Stimulated activated CD4-positive, alpha-beta T cell treated with anti-CD3 and anti-CD28 coated beads, Interleukin-15, amount 100 ng/mL, for 48 hours (primary cell): ENCODE results near the gene PTPRG.
"Not testable (repeated sequence)": the region's sequence is repeated elsewhere in the genome, so short reads cannot be mapped to it uniquely, and the experiment has no call there.

Experiments used
- DNase-seq, 2 donors: peaks; one replicate each; pipeline ENCODE4 v3.0.0-alpha.2; 2020; ENCODE audit warnings: low read depth in 2 of 2

PTPRG gene

DNA sequence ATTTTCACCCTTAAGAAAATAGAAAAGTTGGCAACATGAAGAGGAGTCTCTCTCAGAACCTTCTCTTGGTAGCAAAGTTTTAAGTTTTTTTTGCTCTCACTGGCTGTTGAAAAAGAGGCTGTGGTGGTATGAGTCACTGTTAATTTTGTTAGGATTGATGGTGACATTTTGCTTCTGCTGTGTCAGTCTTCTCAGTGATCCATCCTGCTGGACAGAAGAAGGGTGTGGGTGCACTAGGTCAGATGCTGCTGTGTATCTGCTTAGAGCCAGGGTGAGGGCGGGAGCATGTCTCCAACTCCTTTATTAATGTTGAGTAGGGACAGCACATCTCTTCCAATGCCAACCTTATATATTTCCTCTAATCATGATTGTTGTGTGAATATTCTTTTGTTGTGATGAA, 442.5 kb downstream of the PTPRG start:
- DNase-seq: no peak

DNA sequence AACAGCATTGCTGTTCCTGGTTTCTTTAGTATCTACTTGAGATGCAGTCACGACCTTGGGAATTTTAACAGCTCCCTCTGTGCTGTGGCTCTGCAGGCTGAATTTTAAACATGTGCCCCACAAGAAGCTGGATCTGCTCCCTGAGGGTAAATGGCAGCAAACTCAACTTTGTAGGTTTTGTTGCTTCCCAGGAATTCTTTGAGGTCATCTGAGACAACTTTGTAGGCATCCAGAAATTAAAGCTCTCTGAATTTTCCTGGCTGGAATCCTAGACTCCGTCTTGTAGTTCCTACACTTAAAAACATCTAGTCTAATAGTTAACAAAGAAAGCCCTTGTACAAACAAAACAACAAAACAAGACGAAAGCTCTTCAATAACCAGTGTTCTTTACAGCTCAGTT, 445.7 kb downstream of the PTPRG start:
- no peak for DNase-seq

DNA sequence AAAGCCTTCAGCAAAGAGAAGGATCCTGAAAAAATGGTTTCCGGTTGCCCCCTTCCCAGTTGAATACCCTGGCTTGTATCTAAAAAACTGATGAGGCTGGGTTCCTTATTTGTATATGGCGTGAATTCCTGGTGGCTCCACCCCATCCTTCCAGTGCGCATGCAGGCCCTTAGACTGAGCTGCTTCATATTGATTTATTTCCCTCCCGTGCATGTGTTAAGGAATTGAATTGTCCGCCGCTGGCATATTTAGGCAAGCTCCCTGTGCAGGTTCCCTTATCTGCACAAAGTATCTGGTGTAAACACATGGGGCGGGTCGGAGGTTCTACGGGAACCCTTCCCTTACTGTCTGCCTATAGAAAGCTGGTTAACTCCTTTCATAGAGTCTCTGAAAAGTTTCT, 449.6 kb downstream of the PTPRG start:
- DNase-seq: no peak

DNA sequence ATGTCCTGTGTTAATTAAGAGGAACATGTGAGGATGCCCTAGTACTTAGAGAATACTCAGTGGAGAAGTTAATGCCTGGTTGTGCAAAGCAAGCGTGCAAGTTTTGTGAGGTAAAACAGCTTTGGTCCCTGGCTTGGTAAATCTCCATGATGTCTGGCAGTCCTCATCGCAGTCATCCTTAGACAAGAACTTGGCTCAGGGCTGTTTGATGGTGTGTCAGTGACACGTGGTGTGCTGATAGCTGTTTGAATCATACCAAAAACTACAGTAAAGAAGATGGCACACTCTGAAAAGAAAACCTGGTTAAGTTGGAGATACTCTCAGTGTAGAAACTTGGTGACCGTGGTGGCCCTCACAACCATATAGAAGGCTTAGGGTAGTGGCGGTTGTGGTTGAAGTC, 450.3 kb downstream of the PTPRG start:
- no peak for DNase-seq

DNA sequence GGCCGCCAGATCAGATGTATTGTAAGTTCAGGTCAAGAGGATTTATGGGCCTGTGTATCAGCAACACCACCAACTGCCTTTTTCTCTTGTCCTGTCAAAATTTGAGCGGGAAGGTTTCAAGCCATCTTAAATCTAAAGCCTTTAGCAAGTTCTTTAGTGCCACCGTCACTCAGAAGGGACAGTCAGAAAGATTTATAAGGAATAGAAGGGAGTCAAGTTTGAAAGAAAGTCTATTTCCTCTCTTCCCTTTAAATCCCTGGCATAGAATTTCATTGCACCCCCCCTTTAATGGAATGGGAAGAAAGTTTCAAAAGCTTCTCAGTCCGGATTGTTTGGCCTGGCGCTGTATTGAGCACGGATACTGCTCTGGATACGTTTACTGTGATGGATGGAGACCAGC, 452.6 kb downstream of the PTPRG start:
- no peak for DNase-seq

DNA sequence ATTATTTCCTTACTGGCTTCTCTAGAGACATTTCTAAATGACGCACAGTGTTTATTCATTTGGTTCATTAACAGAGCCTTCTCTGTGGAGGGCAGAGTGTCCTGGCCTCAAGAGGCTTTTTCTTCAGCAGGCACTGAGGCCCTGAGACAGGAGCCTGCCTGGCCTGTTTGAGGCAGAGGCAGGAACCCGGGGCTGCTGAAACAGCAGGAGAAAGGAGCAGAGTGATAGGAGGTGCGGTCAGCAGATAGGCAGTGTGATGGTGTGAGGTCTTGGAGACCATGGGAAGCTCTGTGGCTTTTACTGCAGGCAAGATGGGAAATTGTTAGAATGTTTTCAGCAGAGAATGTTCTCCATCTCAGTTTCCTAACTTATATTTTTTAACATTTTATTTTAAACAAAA, 453.7 kb downstream of the PTPRG start:
- no peak for DNase-seq

DNA sequence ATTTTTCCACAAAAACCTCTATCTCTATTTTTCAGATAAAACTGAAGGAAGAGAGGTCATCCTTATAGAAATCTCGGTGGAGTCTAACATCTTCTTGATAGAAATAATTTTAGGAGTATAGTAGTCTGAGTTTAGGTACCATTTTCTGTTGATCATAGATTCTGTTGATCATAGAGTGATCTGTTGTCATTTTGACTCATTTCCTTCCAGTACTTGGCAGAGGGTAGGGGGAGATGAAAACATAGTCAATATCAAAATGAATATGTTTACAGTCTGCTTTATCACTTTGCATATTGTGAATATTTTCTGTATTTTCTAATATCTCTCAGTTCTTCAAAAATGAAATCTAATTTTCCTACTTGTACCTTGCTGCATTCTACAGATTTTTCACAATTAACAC, 458.5 kb downstream of the PTPRG start:
- DNase-seq: no peak

DNA sequence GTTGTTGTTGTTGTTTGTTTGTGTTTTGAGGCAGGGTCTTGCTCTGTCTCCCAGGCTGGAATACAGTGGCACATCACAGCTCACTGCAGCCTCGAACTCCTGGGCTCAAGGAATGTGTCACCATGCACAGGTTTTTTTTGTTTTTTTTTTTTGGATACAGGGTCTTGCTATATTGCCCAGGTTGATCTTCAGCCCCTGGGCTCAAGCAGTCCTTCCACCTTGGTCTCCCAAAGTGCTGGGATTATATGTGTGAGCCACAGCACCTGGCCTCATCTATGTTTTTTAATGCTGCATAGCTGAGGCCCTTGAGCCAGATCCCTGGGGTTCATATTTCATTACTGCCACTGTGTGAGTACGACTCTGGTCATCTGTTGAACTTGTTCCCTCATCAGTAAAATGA, 459.3 kb downstream of the PTPRG start:
- DNase-seq: no peak

DNA sequence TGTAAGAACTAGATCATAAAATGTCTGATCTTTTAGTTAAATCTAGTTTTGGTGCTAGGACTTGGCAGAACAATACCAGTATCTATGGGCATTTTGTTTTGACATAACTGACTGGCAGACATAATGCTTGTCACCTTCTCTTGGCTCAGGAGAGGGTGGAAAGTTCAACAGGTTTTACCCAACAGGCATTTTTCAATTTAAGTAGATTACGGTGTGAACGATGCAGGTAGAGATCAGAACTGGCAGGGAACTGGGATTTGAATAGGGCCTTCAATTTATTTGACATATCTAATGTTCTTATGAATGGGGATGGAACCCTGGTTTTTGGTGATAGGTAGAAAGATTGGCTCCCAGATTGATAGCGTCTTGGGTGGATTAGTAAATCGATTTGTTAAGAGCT, 460.9 kb downstream of the PTPRG start:
- DNase-seq: no peak

DNA sequence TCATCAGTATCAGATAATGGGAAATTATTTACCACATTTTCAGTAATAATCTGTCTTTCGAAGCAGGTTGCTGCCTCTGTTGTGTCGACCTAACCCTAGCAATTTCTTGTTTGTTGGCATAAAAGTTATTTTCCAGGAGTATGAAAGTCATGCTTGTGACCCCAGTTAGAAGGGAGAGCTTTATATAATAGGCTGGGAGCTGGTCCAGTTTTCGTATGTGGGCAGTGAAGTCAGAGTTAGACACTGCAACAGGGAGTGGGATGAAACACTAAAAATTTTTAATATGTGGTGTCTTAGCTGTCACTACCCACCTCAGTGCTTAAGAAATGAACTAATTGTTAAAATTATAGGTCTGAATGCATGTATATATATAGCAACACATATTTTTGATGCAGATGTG, 463.5 kb downstream of the PTPRG start:
- DNase-seq: no peak

DNA sequence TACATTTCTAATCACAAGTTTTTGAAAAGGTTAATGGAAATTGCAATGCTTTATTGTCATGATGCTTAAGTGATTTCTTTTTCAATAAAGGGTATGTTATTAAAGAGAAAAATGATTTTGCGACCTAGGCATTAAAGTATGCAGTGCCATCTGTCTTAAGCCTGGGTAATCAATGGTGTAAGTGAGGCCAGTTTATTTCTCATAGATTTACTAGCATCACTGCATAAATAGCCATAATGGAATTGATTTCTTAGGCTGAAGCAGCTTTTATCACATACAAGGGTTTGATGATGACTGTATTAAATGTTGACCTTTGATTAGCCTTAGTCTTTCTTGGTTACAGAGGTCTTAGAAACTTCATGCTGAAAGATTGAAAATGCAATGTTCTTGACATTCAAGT, 464.5 kb downstream of the PTPRG start:
- no peak for DNase-seq

DNA sequence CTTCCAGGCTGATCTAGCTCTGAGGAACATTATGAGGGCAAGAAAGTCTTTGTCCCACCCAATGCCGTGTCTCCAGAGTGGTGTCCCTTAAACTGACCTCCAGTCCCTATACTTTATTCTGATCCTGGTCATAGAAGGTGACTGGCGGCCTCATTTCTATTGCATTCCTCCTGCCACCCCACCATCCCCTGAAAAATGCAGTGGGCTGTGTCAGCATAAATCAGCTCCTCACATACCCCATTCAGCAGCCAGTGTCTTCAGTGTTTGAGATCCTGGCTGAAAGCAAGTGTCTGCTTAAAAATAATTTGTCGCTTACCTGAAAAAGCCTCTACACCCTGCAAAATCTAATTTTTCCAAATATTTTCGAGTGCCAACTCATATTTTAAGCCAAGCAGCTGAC, 465.9 kb downstream of the PTPRG start:
- DNase-seq: no peak

DNA sequence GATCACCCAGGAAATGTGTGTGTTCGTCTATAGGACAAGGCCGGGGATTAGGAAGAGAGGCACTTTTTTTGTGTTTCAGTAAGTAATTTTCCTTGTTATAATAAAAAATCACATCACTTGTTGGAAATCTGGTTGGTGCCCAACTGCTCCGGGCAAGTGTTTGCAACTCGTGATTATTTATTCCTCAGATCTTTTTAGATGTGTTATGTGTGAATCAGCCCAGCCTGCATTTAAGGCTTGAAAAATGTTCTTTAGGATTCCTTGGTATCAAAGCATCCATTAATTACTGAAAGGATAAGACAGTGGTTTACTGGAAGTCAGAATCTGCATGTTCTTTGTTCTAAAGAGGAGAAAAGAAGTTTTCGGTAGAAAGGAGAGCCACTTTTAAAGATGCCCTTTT, 466.4 kb downstream of the PTPRG start:
- no peak for DNase-seq

DNA sequence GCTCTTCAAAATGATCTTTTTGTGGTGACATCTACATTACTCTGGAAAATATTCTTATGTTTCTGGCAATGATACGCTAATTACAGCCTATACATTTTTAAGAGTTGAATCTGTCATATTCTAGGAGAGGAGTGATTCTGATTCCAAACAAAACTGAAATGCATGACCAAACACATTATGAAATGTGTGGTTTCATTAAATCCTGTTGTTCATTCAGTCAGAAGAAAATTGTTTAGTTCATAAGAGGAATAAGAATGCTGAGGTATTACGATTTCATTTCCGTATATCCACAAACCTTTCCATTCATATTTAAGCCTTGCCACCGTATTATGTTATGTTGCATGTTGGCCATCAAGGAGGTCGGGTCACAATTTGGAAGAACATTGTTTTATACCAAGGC, 466.9 kb downstream of the PTPRG start:
- DNase-seq: no peak

DNA sequence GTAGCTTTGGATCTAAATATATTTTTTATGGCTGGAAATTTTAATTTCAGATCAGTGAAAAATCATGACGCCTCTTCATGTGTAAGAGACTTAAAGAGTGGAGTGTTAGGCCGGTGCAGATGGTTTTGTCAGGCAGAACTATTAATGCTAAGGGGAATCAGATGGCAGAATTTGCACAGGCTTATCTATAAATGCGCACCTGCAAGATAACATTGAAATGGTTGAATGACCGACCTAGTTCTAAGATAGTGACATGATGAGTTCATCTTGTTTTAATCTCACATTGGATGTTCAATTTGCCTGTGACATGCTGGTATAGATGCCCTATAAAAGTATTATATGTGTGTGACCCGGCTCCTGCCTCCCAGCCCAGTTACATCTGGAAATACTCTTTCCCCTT, 471.4 kb downstream of the PTPRG start:
- no peak for DNase-seq

DNA sequence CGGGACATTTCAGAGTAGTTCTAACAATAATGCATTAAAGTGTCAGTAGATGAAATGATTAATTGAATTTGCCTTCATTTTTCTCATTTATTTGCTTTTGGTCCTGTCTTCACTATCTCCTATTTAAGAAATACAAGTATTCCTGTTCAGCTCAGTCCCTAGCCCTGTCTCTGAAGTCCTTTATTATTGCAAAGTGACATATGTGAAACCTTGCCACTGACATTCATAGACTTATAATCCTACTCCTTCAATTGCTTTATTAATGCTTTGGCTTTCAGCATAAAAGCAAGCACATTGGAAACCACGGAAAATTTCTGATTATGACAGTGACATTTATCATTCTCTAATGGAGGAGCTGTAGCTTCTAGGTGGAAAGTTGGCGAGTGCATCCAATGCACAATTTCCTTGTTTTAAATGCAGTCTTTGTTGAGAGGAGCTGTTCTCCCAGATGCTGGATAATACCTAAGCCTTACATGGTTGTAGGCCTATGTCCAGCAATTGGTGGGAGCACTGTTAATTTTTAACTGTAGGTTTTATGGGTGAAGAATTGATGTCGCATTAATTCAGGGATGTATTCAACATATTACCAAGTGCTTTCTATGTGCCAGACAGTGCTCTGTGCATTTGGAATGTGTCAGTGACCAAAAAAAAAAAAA, 474.2 kb downstream of the PTPRG start:
- DNase-seq: no peak

DNA sequence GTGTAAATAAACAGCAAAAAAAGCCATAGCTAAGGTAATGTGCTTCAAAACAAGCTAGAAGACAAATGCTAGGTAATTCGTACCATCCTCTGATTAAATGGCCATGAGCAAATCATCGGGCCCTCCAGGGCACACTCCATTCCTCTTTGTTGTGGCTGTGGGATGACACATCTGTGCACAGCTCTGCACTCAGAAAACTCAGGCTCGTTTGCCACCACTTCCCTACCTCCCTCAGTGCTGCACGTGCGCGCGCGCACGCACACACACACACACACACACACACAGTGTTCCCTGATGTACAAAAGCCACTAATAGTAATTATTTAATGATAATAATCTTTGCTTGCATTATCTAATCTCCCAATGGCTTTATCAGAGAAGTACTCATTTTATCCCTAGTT, 475.4 kb downstream of the PTPRG start:
- DNase-seq: no peak

DNA sequence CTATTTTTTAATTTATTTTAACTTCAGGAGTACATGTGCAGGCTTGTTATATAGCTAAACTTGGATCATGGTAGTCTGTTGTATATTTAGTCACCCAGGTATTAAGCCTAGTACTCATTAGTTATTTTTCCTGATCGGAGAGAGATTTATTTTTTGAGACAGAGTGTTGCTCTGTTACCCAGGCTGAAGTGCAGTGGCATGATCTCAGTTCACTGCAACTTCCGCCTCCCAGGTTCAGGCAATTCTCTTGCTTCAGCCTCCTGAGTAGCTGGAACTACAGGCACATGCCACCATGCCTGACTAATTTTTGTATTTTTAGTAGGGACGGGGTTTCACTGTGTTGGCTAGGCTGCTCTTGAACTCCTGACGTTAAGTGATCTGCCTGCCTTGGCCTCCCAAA, 477.4 kb downstream of the PTPRG start:
- not testable (repeated sequence) for DNase-seq

DNA sequence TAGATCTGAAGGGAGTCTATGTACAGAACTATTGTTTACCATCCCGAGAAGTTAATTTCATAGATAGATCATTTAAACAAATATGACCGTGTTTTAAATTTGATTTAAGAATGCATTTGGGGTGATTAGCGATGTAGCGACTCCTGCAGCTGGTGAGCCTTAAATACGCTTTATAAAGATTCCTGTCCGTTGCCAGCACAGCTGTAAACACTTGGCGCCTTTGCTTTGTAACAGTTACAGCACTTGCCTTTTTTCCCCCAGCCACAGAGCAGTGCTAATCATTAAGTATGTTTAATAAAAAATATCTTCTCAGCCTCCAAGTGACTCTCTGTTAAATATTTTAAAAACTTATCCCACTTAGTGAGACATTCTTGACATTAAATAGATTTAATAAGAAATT, 478.2 kb downstream of the PTPRG start:
- no peak for DNase-seq

DNA sequence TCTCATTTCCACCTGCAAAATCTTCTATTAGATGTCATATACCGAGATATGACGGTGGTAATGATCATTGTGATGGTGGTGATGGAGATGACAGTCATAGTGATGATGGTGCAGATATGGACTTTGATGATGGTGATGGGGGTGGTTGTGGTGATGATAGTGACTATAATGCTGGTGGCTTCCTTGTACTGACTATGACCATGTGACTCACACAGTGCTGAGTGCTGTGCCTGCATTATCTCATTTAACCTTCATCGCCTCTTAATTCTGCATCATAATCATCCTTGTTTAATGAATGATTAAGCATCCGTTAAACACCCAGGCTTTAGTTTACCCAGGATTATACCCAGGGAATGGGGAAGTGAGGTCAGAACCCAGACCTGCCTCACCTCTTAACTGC, 480.3 kb downstream of the PTPRG start:
- DNase-seq: no peak

DNA sequence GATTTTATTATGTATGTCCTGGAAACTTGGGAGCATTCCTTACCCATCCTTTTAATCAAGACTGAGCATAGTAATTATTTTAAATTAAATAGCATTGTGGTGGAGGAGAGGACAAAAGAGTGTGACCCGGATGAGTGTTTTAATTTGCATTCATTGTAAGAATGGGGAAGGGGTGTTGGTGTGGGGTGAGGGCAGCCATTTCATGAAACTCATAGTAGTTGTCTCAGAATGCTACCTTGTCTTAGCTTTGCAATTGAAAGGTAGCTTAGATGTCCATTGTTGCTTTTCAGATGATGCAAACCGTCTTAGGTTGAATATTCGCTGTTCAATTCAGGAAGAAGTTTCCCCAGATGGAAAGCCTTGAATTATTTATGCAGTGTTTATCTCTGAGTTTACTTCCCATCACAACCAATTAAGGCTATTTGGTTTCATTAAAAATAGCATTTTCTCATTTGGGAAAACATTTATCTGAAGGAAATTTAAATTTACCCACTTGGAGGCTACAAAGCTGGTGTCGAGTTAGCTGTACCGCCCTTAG, 483.6 kb downstream of the PTPRG start:
- no peak for DNase-seq

DNA sequence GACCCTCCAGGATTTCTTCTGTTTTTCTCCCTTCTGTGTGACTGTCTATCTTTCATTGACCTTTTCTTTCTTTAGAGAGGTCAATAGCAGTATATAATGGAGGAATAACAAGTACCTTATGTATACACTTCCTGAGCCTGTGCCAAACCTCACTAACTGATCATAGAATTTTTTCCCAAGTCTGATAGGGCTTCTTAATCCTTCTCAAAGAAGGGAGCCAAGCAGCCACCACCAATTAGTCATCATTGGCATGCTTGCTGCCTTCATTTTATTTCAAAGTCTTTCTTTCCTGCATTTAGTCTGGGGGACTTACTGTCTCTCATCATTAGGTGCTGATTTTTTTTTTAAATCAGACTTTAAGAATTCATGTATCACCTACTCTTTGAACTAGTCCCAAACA, 485.0 kb downstream of the PTPRG start:
- no peak for DNase-seq

DNA sequence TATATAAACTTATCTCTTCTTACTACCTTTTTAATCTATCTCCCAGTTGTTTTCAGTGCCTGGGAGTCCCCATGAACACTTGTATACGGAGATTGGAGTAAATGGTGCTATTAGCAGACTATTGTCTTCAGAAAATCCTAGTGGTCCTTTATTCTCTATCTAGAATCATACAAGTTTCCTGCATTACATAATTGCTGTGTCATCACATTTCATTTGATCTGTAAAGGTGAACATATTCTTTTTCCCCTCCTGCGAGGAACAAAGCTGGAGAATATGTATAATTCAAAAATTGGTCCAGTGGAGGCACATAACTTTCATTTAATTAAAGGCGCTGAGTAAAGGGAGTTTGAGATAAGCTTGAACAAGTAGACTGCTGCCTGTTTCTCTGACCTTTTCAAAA, 487.2 kb downstream of the PTPRG start:
- no peak for DNase-seq

DNA sequence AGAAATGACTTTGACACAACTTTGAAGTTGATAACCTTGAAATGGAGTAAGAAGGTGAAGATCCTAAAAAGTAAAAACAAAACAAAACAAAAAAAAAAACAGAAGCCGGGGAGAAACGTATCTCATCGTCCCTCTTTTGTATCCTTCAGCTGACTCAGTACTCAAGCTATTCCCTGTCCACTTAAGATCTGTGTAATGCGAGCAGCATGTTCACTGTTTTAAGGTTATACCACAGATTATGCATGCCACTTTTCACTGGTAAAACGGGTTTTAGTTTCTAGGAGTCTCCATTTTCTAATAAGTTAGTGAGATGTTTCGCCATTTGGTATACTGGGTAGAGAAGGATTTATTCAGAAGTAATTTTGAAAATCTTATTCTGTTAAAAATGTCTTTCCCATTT, 487.7 kb downstream of the PTPRG start:
- DNase-seq: no peak
